T-helper 9 cell (primary cell): ENCODE data around the gene MRGPRF.

Source experiments
- DNase-seq: peaks from one replicate; pipeline ENCODE4 v3.0.0-alpha.2; 2020
- total RNA-seq, 2 donors: gene quantifications; one replicate each; lab custom pipeline; 2026; lab: John Stamatoyannopoulos, UW

Gene MRGPRF
- 0 reads per million in 2 donors for total RNA-seq

DNA sequence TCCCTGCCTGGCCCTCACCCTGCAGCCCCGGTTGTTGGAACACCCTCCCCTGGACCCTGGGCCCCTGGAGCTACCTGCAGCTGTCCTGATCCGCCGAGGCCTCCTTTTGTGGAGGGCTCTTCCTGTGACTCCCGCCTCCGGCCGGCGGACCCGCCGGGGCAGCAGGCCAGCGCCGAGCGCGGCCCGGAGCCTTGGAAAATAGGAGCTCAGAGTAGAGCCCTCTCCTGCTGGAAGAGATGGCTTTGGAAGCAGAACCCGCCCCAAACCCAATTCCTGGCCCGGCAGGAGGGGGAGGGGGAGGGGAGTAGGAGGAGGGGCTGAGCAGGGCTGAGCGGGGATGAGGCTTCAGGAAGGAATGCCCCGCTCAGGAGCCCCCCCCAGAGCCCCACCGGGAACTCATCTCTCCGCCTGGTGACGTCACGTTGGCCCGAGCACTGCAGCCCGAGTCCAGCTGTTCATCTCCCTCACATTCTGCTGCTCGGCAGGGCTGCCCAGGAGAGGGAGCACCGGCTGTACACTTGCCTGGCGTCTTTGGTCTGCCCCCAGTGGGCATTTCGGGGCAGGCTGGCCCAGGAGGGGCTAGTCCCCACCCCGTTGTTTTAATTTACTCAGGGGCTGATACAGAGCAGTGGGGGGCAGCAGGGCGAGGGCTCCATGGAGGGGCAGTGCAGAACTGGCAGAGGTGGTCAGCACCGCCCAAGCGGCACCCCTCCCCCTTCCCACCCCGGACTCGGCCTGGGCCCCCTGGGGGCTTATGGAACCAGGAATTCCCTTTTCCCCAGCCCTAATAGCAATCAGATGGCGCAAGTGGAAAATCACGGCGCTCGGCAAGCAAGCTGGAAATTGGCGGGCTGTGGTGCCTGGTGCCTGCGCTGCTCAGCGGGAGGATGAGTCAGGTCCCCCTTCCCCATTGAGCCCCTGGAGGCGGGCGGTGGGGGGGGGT is at the start of gene MRGPRF:
TSS of gene MRGPRF (minus strand) at position 238 of the 943 bp plus-strand sequence. CDS start 3,345 bp downstream, outside the sequence.
- DNase-seq, result no peak

GRCh38 chr11:69062169-69062855 is 49.3 kb upstream of the MRGPRF start:
- no peak for DNase-seq

DNA sequence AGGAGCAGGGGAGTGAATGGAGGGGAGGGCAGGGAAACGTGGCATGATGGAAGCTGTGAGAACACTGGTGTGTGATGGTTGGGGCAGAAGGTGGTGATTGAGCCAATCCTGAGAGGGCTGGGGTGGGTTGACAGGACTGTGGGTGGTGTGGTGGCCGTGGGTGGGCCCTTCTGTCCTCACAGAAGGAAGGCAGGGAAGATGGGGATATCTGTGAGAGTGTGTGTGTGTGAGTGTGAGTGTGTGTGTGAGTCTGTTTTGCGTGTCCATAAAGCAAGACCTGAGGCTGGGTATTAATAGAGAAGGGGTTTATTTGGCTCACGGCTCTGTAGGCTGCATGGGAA is 48.6 kb upstream of the MRGPRF start:
- no peak for DNase-seq

- DNase-seq, result no peak
Measured at GRCh38 chr11:69060806-69061712, 48.0 kb upstream of the MRGPRF start.

DNA sequence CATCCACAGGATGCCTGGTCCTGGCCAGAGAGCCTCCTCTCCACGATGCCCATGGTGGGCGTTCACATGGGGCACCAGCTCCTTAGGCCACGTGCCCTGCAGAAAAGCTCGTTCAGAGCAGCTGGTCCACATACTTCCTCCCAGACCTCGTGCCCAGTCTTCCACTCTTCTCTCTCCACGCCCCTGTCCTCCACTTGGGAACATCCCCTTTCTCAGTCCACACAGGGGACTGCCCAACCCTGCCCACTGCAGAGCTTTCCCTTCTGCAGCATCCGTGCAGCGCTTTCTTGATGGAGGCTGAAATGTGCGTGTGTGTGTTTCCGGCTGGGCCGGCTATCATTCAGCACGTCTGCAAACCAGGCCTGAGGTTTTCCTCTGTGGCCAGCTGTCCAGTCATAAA is 46.9 kb upstream of the MRGPRF start:
- DNase-seq, result no peak

DNA sequence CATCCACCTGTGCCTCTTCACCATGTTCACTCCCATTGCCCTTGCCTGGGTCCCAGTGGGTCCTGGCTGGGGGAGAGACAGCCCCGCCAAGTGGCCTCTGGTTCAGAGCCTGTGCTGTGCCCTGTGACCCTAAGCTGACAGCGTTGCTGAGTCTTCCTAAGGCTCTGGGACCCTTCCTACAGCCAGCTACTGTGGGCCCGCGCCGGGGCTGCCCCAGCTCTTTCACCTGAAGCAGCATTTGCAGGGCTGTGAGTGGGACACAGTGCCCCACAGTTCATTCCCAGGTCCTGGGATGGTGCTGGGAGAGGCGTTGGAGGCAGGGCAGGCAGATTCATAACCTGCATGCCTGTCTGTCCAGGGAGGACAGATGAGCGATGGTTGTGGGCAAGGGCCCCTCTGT is 46.4 kb upstream of the MRGPRF start:
- DNase-seq, result no peak

DNA sequence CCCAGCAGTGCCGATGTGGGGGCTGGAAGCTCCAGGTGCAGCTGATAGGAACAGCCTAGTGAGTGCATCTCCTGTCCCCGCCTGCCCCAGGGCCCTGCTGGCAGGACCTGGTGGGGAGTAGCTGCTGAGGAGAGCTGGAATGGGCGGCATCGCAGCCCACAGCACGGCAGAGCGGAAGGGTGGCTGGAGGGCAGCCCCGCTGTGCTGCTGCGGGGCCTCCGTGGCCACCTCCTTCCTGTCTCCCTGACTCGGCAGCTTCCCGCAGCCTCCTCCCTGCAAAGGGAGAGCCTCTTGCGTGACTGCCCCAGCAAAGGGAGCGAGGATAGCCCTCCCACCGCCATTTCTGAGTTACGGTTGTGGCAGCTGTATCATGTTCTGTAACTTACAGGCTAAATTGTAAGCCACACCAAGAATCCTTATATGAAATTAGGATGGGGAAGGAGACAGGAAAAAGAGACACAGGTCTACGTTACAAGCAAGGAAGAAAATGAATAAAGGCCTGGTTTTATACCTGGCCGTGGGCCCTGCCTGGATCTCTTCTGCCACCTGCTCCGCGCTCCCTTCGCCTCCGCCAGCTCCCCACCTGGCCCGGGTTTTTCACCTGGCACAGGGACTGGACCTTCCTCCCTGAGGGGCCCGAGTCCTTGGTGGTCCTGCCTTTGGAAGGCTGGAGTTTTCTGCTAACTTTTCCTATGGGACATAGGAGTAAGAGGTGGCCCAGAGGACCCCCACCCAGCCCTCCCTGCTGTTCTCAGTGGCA is 45.6 kb upstream of the MRGPRF start:
- DNase-seq, result no peak

DNA sequence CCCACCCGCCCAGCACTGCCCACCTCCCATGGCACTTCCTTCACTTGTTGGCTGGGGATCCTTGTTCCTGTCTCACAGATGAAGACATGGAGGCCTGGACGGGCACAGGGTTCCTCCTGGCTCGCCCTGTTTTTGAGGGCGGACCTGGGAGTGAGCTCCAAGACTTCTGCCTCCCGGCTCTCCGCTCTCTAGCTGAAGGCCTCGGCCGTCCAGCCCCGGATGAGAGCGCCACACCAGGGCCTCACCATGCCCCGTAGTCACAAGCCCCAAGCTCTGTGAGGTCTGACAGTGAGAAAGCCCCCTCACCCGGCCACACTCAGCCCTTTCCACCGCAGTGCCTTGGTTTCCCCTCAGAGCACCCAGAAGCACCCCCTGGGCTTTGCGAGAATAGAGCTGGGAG is 44.8 kb upstream of the MRGPRF start:
- no peak for DNase-seq

- DNase-seq, result no peak
Measured at GRCh38 chr11:69057236-69057635, 44.2 kb upstream of the MRGPRF start.

DNA sequence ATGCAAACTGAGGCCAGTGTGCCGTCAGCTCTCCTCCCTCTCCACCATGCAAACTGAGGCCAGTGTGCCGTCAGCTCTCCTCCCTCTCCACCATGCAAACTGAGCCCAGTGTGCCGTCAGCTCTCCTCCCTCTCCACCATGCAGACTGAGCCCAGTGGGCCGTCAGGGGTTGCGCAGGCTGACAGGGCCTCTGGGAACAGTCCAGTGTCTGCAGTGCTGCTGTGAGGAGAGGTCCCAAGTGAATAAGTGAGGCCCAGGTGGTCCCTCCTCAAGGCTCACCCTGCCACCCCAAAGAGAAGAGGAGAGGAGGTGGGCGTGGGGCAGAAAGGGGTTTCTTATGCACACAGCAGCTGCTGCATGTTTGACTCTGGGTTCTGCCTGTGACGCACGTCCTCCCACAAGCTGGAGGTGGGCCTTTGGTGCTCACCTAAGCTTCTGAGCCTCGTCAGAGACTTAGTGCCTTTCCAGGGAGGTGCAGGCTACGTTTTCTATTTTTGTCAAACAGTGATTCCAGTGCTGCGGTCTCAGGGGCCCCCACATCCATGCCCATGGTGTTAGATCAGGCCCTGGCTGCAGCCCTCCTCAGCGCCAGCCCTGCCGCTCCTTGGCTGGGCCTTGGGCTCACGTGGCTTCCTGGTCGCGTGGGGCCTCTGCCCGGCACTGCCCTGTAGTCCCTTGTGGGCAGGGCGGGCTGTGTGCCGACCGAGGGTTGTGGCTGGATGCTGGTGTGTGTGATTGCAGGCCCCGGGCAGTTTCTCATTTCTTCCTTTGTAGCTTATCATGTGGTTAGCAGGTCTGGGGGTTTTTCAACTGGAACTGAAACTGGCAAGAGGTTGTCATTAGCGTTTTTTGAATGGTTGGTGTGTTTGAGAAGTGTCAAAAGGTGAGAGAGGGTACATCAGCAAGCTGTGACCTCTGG is 42.8 kb upstream of the MRGPRF start:
- DNase-seq, result no peak

DNA sequence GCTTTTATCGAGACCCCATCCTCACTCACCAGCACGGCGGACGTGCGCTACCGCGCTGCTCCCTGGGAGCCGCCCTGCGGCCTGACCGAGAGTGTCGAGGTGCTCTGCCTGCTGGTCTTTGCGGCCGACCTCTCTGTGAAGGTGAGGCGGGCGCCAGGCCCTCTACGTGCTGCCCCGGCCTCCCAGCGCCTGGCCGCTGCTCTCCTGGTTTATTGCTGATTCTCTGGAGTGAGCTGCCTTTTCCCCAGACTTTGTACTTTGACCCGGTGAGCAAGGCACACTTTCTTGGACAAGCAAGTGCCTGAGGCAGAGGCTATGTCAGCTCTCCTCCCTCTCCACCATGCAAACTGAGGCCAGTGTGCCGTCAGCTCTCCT is 42.2 kb upstream of the MRGPRF start:
- DNase-seq, result no peak

DNA sequence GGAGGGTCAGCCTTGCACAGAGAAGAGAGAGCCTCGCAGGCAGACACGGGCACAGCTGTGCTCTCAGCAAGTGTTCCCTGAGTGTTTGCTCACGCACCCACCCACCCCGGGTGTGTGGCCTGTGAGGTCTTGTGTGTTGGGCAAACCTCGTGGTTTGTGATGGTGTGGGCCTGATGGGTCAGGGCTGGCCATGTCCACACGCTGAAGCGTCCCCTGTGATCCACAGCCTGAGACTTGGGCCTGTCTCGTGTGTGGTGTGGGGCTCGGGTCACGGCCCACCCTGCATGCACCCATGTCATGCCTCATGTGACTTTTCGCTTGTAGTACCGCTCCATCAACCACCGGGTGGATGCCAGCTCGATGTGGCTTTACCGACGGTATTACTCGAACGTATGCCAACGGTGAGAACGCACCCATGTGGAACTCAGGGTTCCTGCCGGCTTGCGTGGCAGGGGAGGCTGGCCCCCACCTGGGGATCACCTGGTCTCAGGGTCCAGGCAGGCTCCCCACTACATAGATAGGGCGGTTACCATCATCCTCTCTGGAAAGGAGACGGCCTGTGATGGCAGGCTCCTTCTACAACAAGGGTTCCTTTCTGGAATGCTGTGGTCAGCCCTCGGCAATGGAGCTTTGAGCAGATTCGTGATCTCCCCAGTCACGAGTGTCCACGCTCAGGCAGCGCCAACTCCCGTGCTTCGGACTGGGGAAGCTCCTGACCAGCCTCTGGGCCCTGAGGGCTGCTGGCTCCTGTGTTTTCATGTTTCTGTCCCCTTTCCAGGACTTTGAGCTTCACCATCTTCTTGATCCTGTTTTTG is 41.6 kb upstream of the MRGPRF start:
- DNase-seq, result no peak

DNA sequence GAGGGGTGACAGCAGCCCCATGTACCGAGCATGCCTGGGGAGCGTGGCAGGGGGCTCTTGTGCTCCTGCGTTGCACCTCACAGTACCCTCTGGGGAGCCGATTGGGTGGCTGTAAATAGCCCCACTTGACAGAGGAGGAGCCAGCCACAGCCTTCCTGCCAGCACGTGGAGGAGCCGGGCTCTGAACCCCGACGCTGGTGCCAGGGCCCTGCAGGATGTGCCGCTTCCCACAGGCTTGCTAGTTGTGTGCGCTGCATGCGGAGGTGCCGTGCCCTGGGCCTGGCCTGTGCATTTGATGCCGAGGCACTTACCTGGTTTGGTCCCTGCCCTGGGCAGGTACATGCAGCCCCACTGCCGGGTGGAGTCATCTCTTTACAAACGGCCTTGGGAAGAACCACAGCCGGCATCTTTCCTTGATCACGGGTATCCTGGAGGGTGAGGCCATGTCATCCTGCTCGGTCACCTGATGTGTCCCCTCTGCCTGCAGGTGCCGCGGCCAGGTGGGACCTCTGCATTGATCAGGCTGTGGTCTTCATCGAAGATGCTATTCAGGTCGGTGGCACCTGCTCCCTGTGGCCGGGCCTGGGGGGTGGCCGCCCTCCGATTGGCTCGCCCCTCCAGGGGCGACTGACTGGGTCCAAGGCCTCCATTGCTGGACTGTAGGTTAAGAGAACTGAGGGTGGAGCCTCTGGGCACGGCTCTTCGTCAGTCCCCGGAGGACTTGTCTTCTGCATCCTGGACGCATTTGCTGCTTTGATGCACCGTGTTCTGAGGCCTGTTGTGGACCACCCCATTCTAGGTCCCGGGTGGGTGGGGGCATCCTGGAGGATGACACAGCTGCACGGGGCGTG is 40.7 kb upstream of the MRGPRF start:
- DNase-seq, result no peak

DNA sequence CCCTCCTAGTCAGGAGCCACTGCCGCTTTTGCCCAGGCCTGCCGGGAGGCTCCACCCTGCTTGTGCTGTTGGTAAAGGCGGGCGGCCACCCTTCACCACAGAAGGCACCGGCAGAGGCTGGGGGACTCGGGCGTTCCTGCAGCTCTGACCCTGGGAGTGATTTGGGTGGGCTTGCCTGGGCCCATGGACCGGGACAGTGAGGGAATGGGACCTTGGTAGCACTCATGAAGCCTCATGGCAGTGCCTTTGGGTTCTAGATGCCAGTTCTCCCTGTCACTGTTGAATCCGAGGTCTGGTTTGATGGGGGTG is 40.1 kb upstream of the MRGPRF start:
- DNase-seq, result no peak

DNA sequence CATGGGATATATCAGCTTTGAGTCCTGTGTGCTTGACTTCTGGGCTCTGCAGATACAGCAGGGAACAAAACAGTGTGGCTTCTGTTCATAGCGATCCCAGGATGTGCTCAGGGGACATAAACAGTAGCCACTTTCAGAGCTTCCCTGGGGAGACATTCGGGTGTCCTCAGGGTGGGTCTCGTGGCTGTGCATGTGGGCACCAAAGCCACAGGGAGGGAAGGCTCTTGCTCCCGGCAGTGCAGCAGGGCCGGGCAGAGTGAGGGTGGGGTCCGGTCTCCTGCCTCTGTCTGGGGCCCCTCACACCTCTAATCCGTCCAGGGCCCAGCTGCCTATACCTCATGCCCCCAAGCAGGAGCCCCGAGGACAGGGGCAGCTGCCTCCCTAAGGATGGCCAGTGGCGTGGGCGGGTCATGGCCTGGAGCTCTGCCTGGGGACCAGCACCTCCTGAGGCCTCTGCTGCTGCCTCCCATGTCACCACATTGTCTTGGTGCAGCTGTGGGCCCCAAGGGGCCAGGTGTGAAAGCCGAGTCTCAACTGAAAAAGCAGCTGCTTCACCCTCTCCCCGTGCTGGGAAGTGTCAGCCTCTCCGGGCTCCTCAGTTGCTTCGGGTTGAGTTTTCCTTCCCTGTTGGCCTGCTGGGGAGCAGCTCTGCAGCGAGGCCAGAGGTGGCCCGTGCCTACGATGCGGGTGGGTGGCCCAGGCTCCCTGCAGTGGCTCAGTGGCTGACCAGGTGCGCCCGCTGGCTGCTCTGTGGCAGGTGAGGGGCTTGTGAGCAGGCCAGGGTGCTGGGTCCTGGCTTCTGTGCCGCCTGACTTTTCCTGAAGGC is 39.5 kb upstream of the MRGPRF start:
- DNase-seq, result no peak

- DNase-seq, result no peak
Measured at GRCh38 chr11:69051381-69052342, 38.6 kb upstream of the MRGPRF start.
